HCT116 (cell line): ENCODE measurements around the gene AMMECR1. TPM values are rescaled to one million over a fixed set of nuclear protein-coding genes. Genes with fewer than 3 reads are reported as not detected.

Experiments used
- ATAC-seq: fragments of 200-7000 bp; cut with Tn5 transposase; 2 replicates; pipeline ENCODE4 v1.9.1; 2020; ENCODE audit warnings: mild to moderate bottlenecking, moderate library complexity
- BruUV-seq: library from RNA; stranded (reverse); fragments of 400-500 nt; replicated peaks from 2 replicates; lab custom pipeline; 2021; lab: Mats Ljungman, UMichigan
- CTCF ChIA-PET: fragments of 300-600 bp; sonication (Branson Sonifier 250); formaldehyde crosslinking; loops from one replicate; lab custom pipeline; 2021; ENCODE audit warnings: antibody characterized with exemption; lab: Charles Lee
- POLR2A ChIA-PET: fragments of 300-600, 350-600 bp; sonication (Branson Sonifier 250); formaldehyde crosslinking; loops from one replicate; lab custom pipeline; 2021; ENCODE audit warnings: antibody characterized with exemption; lab: Charles Lee
- RAD21 ChIA-PET, 2 experiments: fragments of 300-600 bp; sonication (Branson Sonifier 250); formaldehyde crosslinking; loops; one replicate each; lab custom pipeline; 2023; ENCODE audit warnings: low total read pairs in 2 of 2; ENCODE audit not compliant: uncharacterized antibody in 2 of 2, unreplicated experiment in 2 of 2, low non-redundant PET in 1 of 2; lab: Charles Lee
- DNase-seq: peaks from one replicate; pipeline ENCODE4 v3.0.0-alpha.2; 2010; ENCODE audit warnings: low read depth, low spot score
- H2AFZ ChIP-seq: fragments of 200-600 bp; shearing (Covaris generic), sonication (generic); 2 replicates; pipeline ENCODE4 v1.6.1; 2017; ENCODE audit warnings: low read depth, mixed run types, mixed read lengths, antibody characterized with exemption, low read length; ENCODE audit not compliant: poor library complexity, severe bottlenecking
- H3K27ac ChIP-seq: 2 replicates; pipeline ENCODE4 v1.5.1; 2012; ENCODE audit warnings: low read depth, low read length
- H3K27me3 ChIP-seq: fragments of 200-600 bp; sonication (generic); 2 replicates; pipeline ENCODE4 v1.6.1; 2016; ENCODE audit warnings: mixed run types, low read length, mixed read lengths; ENCODE audit not compliant: insufficient read depth
- H3K36me3 ChIP-seq, 2 experiments: fragments of 200-500 bp in 1 of 2; fragments of 200-600 bp in 1 of 2; sonication (Bioruptor generic) in 1 of 2; sonication (generic) in 1 of 2; 2 replicates each; pipeline versions ENCODE4 v1.5.1 to v1.6.1; 2014 to 2016; ENCODE audit warnings: low read length in 2 of 2, inconsistent platforms in 1 of 2, mixed read lengths in 1 of 2, mixed run types in 1 of 2; ENCODE audit not compliant: insufficient read depth in 2 of 2, control insufficient read depth in 1 of 2
- H3K4me1 ChIP-seq, 2 experiments: fragments of 200-600 bp in 1 of 2; sonication (generic) in 1 of 2; 2 replicates each; pipeline versions ENCODE4 v1.5.1 to v1.6.1; 2012 to 2017; ENCODE audit warnings: low read length in 2 of 2, inconsistent platforms in 1 of 2, mild to moderate bottlenecking in 1 of 2, mixed read lengths in 1 of 2, mixed run types in 1 of 2, moderate library complexity in 1 of 2; ENCODE audit not compliant: insufficient read depth in 2 of 2, control insufficient read depth in 1 of 2
- H3K4me2 ChIP-seq: fragments of 200-600 bp; sonication (generic); 2 replicates; pipeline ENCODE4 v1.6.1; 2017; ENCODE audit warnings: mixed run types, low read length, mixed read lengths
- H3K4me3 ChIP-seq, 2 experiments: fragments of 200-600 bp in 1 of 2; sonication (generic) in 1 of 2; replicated peaks in 1 of 2; 2 replicates each; pipeline ENCODE4 v1.5.1; 2011 to 2016; ENCODE audit warnings: low read length in 2 of 2, control low read depth in 1 of 2, low read depth in 1 of 2, mild to moderate bottlenecking in 1 of 2, mixed read lengths in 1 of 2, mixed run types in 1 of 2
- H3K79me2 ChIP-seq: fragments of 200-600 bp; sonication (generic); 2 replicates; pipeline ENCODE4 v1.6.1; 2017; ENCODE audit warnings: mild to moderate bottlenecking, mixed run types, low read length, moderate library complexity, mixed read lengths; ENCODE audit not compliant: insufficient read depth
- H3K9ac ChIP-seq: fragments of 200-600 bp; sonication (generic); 2 replicates; pipeline ENCODE4 v1.6.1; 2016; ENCODE audit warnings: low read length, mixed read lengths
- H3K9me2 ChIP-seq: fragments of 200-600 bp; sonication (generic), shearing (Covaris generic); 2 replicates; pipeline ENCODE4 v1.6.1; 2017; ENCODE audit warnings: mixed run types, mild to moderate bottlenecking, moderate library complexity; ENCODE audit not compliant: insufficient read depth
- H3K9me3 ChIP-seq, 2 experiments: fragments of 200-500 bp in 1 of 2; fragments of 200-600 bp in 1 of 2; sonication (Bioruptor generic) in 1 of 2; sonication (generic) in 1 of 2; 2 replicates each; pipeline ENCODE4 v1.6.1; 2014 to 2017; ENCODE audit warnings: low read length in 2 of 2, mixed read lengths in 2 of 2, inconsistent platforms in 1 of 2, low read depth in 1 of 2, mild to moderate bottlenecking in 1 of 2, mixed run types in 1 of 2, moderate library complexity in 1 of 2; ENCODE audit not compliant: control insufficient read depth in 1 of 2, insufficient read depth in 1 of 2
- H4K20me1 ChIP-seq: fragments of 200-600 bp; sonication (generic), shearing (Covaris generic); 2 replicates; pipeline ENCODE4 v1.6.1; 2017; ENCODE audit warnings: mixed run types, mild to moderate bottlenecking, moderate library complexity; ENCODE audit not compliant: insufficient read depth
- ATF3 ChIP-seq: IDR thresholded peaks from 2 replicates; pipeline ENCODE4 v1.6.1; 2012
- CBX3 ChIP-seq: IDR thresholded peaks from 2 replicates; pipeline ENCODE4 v1.6.1; 2012; ENCODE audit warnings: low read depth
- CEBPB ChIP-seq: IDR thresholded peaks from 2 replicates; pipeline ENCODE4 v1.6.1; 2012; ENCODE audit warnings: low read depth
- EGR1 ChIP-seq: IDR thresholded peaks from 2 replicates; pipeline ENCODE4 v1.6.1; 2012; ENCODE audit warnings: low read depth
- EZH2phosphoT487 ChIP-seq: fragments of 200-600 bp; IDR thresholded peaks from 2 replicates; pipeline ENCODE4 v1.6.1; 2018; ENCODE audit warnings: antibody characterized with exemption, borderline replicate concordance
- FOSL1 ChIP-seq: IDR thresholded peaks from 2 replicates; pipeline ENCODE4 v1.6.1; 2012; ENCODE audit warnings: low read depth
- JUND ChIP-seq: IDR thresholded peaks from 2 replicates; pipeline ENCODE4 v1.6.1; 2012
- POLR2AphosphoS5 ChIP-seq: IDR thresholded peaks from 2 replicates; pipeline ENCODE4 v1.6.1; 2011; ENCODE audit warnings: mild to moderate bottlenecking, low read depth, low read length, moderate library complexity
- SIN3A ChIP-seq: IDR thresholded peaks from 2 replicates; pipeline ENCODE4 v1.6.1; 2012; ENCODE audit warnings: low read depth
- SP1 ChIP-seq: IDR thresholded peaks from 2 replicates; pipeline ENCODE4 v1.6.1; 2012; ENCODE audit warnings: low read depth
- SRF ChIP-seq: IDR thresholded peaks from 2 replicates; pipeline ENCODE4 v1.6.1; 2012; ENCODE audit warnings: low read depth
- YY1 ChIP-seq: IDR thresholded peaks from 2 replicates; pipeline ENCODE4 v1.6.1; 2011; ENCODE audit warnings: low read length, low read depth, moderate library complexity, mild to moderate bottlenecking; ENCODE audit not compliant: insufficient replicate concordance; ENCODE audit errors: extremely low read depth
- ZFX ChIP-seq: fragments of 450-650 bp; IDR thresholded peaks from 2 replicates; pipeline ENCODE4 v1.6.1; 2017
- intact Hi-C: fragments of 100-400 bp; cut with micrococcal nuclease; formaldehyde crosslinking; loops from 2 replicates; pipeline ENCODE4 v1.10.0; 2022
- total RNA-seq: library from RNA; stranded (reverse); gene quantifications from one replicate; pipeline ENCODE4 v1.2.1, GENCODE V29; 2021; ENCODE audit not compliant: unreplicated experiment

AMMECR1 gene
- total RNA-seq, 1 experiment from 2014 or later: 9.2 TPM

GRCh38 chrX:110219920-110220319, 98.0 kb downstream of the AMMECR1 start:
- 0 out of 2 replicates have a peak, but pooled peaks have one; percentile 13 for TF ChIP-seq CBX3
- TF ChIP-seq SRF: no peak
- peak; percentile 28; the same call in 1 of the 2 replicates for TF ChIP-seq SP1
- peak; percentile 38; the same call in 1 of the 2 replicates for TF ChIP-seq FOSL1
- Histone ChIP-seq H3K4me2 (peak overlapping the region; percentile 62), H3K4me3 (no peak overlapping the region), H4K20me1 (no peaks in the 10 kb centered on the region), H3K9me2 (no peaks in the 10 kb centered on the region), H3K4me1 (peaks cover 0 to 15% of the 10 kb centered on the region in 2 experiments; a peak in 2 of 4 replicates), H3K27me3 (no peaks in the 10 kb centered on the region), H3K27ac (no peak overlapping the region), H3K79me2 (no peaks in the 10 kb centered on the region), H2AFZ (no peak overlapping the region), H3K9ac (no peak overlapping the region), H3K36me3 (no peaks in the 10 kb centered on the region), H3K9me3 (no peaks in the 10 kb centered on the region)
- no TSS peak for BruUV-seq
- ChIA-PET CTCF (no interaction called here), RAD21 (no interaction called here), POLR2A (interaction anchor here (1.3 kb wide), 1 partner anchor 10 kb away, joined by 3 read pairs; no protein-coding TSS in a partner anchor)
- peak; percentile 53; the same call in 1 of the 2 replicates for ATAC-seq
- intact Hi-C loops: loop anchor here (10.0 kb wide), 1 partner anchor 95 kb away; the partner anchor contains the start of gene AMMECR1
- DNase-seq: no peak

GRCh38 chrX:110218591-110218990, 99.3 kb downstream of the AMMECR1 start:
- RAD21 ChIA-PET: no interaction called here
- no TSS peak for BruUV-seq
- CTCF ChIA-PET: no interaction called here
- POLR2A ChIA-PET: no interaction called here
- no peak for TF ChIP-seq YY1
- no peak for TF ChIP-seq CEBPB
- no peak for TF ChIP-seq ZFX
- TF ChIP-seq POLR2AphosphoS5: no peak
- TF ChIP-seq SIN3A: no peak
- TF ChIP-seq EGR1: no peak
- TF ChIP-seq JUND: no peak
- no peak for TF ChIP-seq SP1
- no peak for TF ChIP-seq EZH2phosphoT487
- no peak for TF ChIP-seq ATF3
- TF ChIP-seq, all 23 proteins: peak for 0
- intact Hi-C loops: loop anchor here (10.0 kb wide), 1 partner anchor 96 kb away; the partner anchor contains the start of gene AMMECR1
- H3K9ac ChIP-seq: no peak overlapping the region
- H3K36me3 ChIP-seq: no peaks in the 10 kb centered on the region
- H4K20me1 ChIP-seq: no peaks in the 10 kb centered on the region
- no peaks in the 10 kb centered on the region for H3K27me3 ChIP-seq
- ATAC-seq (no peak), DNase-seq (no peak)
- no peak overlapping the region for H2AFZ ChIP-seq
- H3K4me2 ChIP-seq: no peak overlapping the region
- peaks cover 0 to 15% of the 10 kb centered on the region in 2 experiments; a peak in 2 of 4 replicates for H3K4me1 ChIP-seq
- no peak overlapping the region for H3K27ac ChIP-seq
- no peaks in the 10 kb centered on the region for H3K9me3 ChIP-seq
- no peak overlapping the region for H3K4me3 ChIP-seq
- H3K79me2 ChIP-seq: no peaks in the 10 kb centered on the region
- H3K9me2 ChIP-seq: no peaks in the 10 kb centered on the region
